GM19240 (cell line): ENCODE results near the gene SMIM27.
"Not testable (repeated sequence)": the region's sequence is repeated elsewhere in the genome, so short reads cannot be mapped to it uniquely, and the experiment has no call there.

Source experiments
- DNase-seq: peaks from one replicate; pipeline ENCODE4 v3.0.0; 2011; ENCODE audit warnings: low spot score; ENCODE audit not compliant: insufficient read length

SMIM27 gene

GRCh38 chr9:32596936-32597335 lies 44.8 kb downstream of the SMIM27 start:
- DNase-seq, result no peak

GRCh38 chr9:32599021-32599420 lies 46.9 kb downstream of the SMIM27 start:
- DNase-seq, result not testable (repeated sequence)
